SK-N-SH (cell line): ENCODE measurements around the gene EN1. TPM values are rescaled to one million over a fixed set of nuclear protein-coding genes. Genes with fewer than 3 reads are reported as not detected.

Source experiments
- CTCF ChIA-PET: fragments of 300-600, 350-600 bp; formaldehyde crosslinking; extraction: SDS; loops from one replicate; lab custom pipeline; 2021; lab: Yijun Ruan, JAX
- POLR2A ChIA-PET: fragments of 350-600 bp; sonication (Branson Sonifier 250); formaldehyde crosslinking; extraction: SDS; loops from one replicate; lab custom pipeline; 2020; ENCODE audit warnings: antibody characterized with exemption, inconsistent platforms; lab: Yijun Ruan, JAX
- DNase-seq: peaks from one replicate; pipeline ENCODE4 v3.0.0; 2012
- H2AFZ ChIP-seq: fragments of 200-600 bp; sonication (generic); 2 replicates; pipeline ENCODE4 v1.8.1; 2016; ENCODE audit warnings: antibody characterized with exemption, mild to moderate bottlenecking, low read depth
- H3F3A ChIP-seq: fragments of 200-600 bp; sonication (generic); replicated peaks from 2 replicates; pipeline ENCODE3; 2016; ENCODE audit warnings: antibody characterized with exemption, mild to moderate bottlenecking; ENCODE audit not compliant: insufficient read depth
- H3K27ac ChIP-seq, 2 experiments: fragments of 200-500 bp in 1 of 2; fragments of 200-600 bp in 1 of 2; sonication (Bioruptor generic) in 1 of 2; sonication (generic), shearing (Covaris generic) in 1 of 2; 2 replicates each; pipeline versions ENCODE4 v1.5.1 to v1.6.1; 2014 to 2016; ENCODE audit warnings: low read depth in 2 of 2, inconsistent platforms in 1 of 2, low read length in 1 of 2, mild to moderate bottlenecking in 1 of 2, mixed read lengths in 1 of 2
- H3K27me3 ChIP-seq: fragments of 200-600 bp; sonication (generic), shearing (Covaris generic); 2 replicates; pipeline ENCODE4 v1.6.1; 2016; ENCODE audit warnings: mixed run types; ENCODE audit not compliant: insufficient read depth
- H3K36me3 ChIP-seq, 2 experiments: fragments of 200-500 bp in 1 of 2; fragments of 200-600 bp in 1 of 2; sonication (Bioruptor generic) in 1 of 2; sonication (generic) in 1 of 2; replicated peaks in 1 of 2; 2 replicates each; pipeline versions ENCODE3 to v1.5.1; 2014 to 2016; ENCODE audit warnings: low read length in 1 of 2, mild to moderate bottlenecking in 1 of 2; ENCODE audit not compliant: insufficient read depth in 2 of 2, control insufficient read depth in 1 of 2
- H3K4me1 ChIP-seq, 2 experiments: fragments of 200-500 bp in 1 of 2; fragments of 200-600 bp in 1 of 2; sonication (Bioruptor generic) in 1 of 2; sonication (generic), shearing (Covaris generic) in 1 of 2; 2 replicates each; pipeline versions ENCODE4 v1.5.1 to v1.6.1; 2014 to 2016; ENCODE audit warnings: low read depth in 1 of 2, low read length in 1 of 2, mixed run types in 1 of 2; ENCODE audit not compliant: insufficient read depth in 2 of 2, control insufficient read depth in 1 of 2
- H3K4me2 ChIP-seq: fragments of 200-600 bp; sonication (generic), shearing (Covaris generic); 2 replicates; pipeline ENCODE4 v1.6.1; 2017; ENCODE audit warnings: mixed run types
- H3K4me3 ChIP-seq, 2 experiments: fragments of 200-500 bp in 1 of 2; fragments of 200-600 bp in 1 of 2; sonication (Bioruptor generic) in 1 of 2; sonication (generic), shearing (Covaris generic) in 1 of 2; 2 replicates each; pipeline versions ENCODE4 v1.5.1 to v1.8.1; 2014 to 2016; ENCODE audit warnings: low read depth in 2 of 2, inconsistent platforms in 1 of 2, low read length in 1 of 2, mild to moderate bottlenecking in 1 of 2, mixed read lengths in 1 of 2, moderate library complexity in 1 of 2
- H3K79me2 ChIP-seq: fragments of 200-600 bp; sonication (generic); 2 replicates; pipeline ENCODE4 v1.8.1; 2017; ENCODE audit warnings: mild to moderate bottlenecking; ENCODE audit not compliant: insufficient read depth
- H3K9ac ChIP-seq: fragments of 200-600 bp; sonication (generic); 2 replicates; pipeline ENCODE4 v1.6.1; 2017; ENCODE audit warnings: mixed run types
- H3K9me2 ChIP-seq: fragments of 200-600 bp; sonication (generic); 2 replicates; pipeline ENCODE4 v1.6.1; 2017; ENCODE audit warnings: mixed run types
- H3K9me3 ChIP-seq: fragments of 200-600 bp; sonication (generic); 2 replicates; pipeline ENCODE4 v1.6.1; 2017; ENCODE audit warnings: mixed run types, mild to moderate bottlenecking, moderate library complexity
- H4K20me1 ChIP-seq: fragments of 200-600 bp; sonication (generic); 2 replicates; pipeline ENCODE4 v1.6.1; 2017; ENCODE audit warnings: mild to moderate bottlenecking, mixed run types; ENCODE audit not compliant: insufficient read depth
- CHD2 ChIP-seq: fragments of 150-350 bp; IDR thresholded peaks from 2 replicates; pipeline ENCODE4 v1.6.1; 2018; ENCODE audit warnings: low read length; ENCODE audit not compliant: partially characterized antibody
- EP300 ChIP-seq, 2 experiments: IDR thresholded peaks; 2 replicates each; pipeline versions ENCODE4 v1.4.0 to v1.6.1; 2012; ENCODE audit warnings: borderline replicate concordance in 1 of 2, low read depth in 1 of 2, low read length in 1 of 2
- FOXJ3 ChIP-seq: sonication (generic); formaldehyde crosslinking; IDR thresholded peaks from 2 replicates; pipeline ENCODE4 v1.5.1; 2020; ENCODE audit warnings: mild to moderate bottlenecking, missing genetic modification reagents
- FOXM1 ChIP-seq: IDR thresholded peaks from 2 replicates; pipeline ENCODE4 v1.4.0; 2012; ENCODE audit warnings: low read depth, mild to moderate bottlenecking
- GABPA ChIP-seq: IDR thresholded peaks from 2 replicates; pipeline ENCODE4 v1.4.0; 2012; ENCODE audit warnings: low read depth, mild to moderate bottlenecking
- GATA2 ChIP-seq: sonication (generic); formaldehyde crosslinking; IDR thresholded peaks from 2 replicates; pipeline ENCODE4 v1.5.0; 2020; ENCODE audit warnings: mild to moderate bottlenecking, missing genetic modification reagents
- JUND ChIP-seq: IDR thresholded peaks from 2 replicates; pipeline ENCODE4 v1.4.0; 2012
- MAX ChIP-seq: IDR thresholded peaks from 2 replicates; pipeline ENCODE4 v1.4.0; 2012; ENCODE audit warnings: low read depth
- MEF2A ChIP-seq: IDR thresholded peaks from 2 replicates; pipeline ENCODE4 v1.4.0; 2012; ENCODE audit warnings: low read depth, borderline replicate concordance
- MXI1 ChIP-seq: IDR thresholded peaks from 2 replicates; pipeline ENCODE4 v1.6.1; 2012; ENCODE audit warnings: mild to moderate bottlenecking, low read depth, low read length, improper control_type of control experiment
- NFIC ChIP-seq: IDR thresholded peaks from 2 replicates; pipeline ENCODE4 v1.4.0; 2012; ENCODE audit warnings: borderline replicate concordance
- NRF1 ChIP-seq: IDR thresholded peaks from 2 replicates; pipeline ENCODE4 v1.6.1; 2012; ENCODE audit warnings: low read depth, mild to moderate bottlenecking, low read length
- RAD21 ChIP-seq: IDR thresholded peaks from 2 replicates; pipeline ENCODE4 v1.6.1; 2012; ENCODE audit warnings: mild to moderate bottlenecking, low read length
- REST ChIP-seq: IDR thresholded peaks from 2 replicates; pipeline ENCODE4 v1.6.1; 2012; ENCODE audit warnings: mild to moderate bottlenecking, low read depth, low read length, moderate library complexity
- RFX5 ChIP-seq: IDR thresholded peaks from 2 replicates; pipeline ENCODE4 v1.6.1; 2012; ENCODE audit warnings: mild to moderate bottlenecking, improper control_type of control experiment, low read length
- RXRA ChIP-seq: IDR thresholded peaks from 2 replicates; pipeline ENCODE4 v1.4.0; 2012; ENCODE audit warnings: low read depth, mild to moderate bottlenecking, borderline replicate concordance
- SMC3 ChIP-seq: IDR thresholded peaks from 2 replicates; pipeline ENCODE4 v1.6.1; 2012; ENCODE audit warnings: low read depth, low read length, improper control_type of control experiment
- TCF12 ChIP-seq: IDR thresholded peaks from 2 replicates; pipeline ENCODE4 v1.4.0; 2012
- TEAD4 ChIP-seq: IDR thresholded peaks from 2 replicates; pipeline ENCODE4 v1.4.0; 2012; ENCODE audit warnings: mild to moderate bottlenecking, borderline replicate concordance; ENCODE audit not compliant: insufficient read depth
- USF1 ChIP-seq: IDR thresholded peaks from 2 replicates; pipeline ENCODE4 v1.4.0; 2012; ENCODE audit warnings: low read depth, borderline replicate concordance
- USF2 ChIP-seq: fragments of 150-350 bp; IDR thresholded peaks from 2 replicates; pipeline ENCODE4 v1.6.1; 2017; ENCODE audit warnings: antibody characterized with exemption, low read length, low read depth, borderline replicate concordance
- YY1 ChIP-seq: IDR thresholded peaks from 2 replicates; pipeline ENCODE4 v1.4.0; 2012; ENCODE audit warnings: low read depth, mild to moderate bottlenecking
- WGBS: methylation state at CpG from one replicate; pipeline ENCODE4 v1.1.6; 2017; ENCODE audit warnings: low lambda C conversion rate; 5-methylcytosine and 5-hydroxymethylcytosine counted together
- polyA plus RNA-seq, 3 experiments: library from polyadenylated mRNA; depleted of rRNA; stranded (reverse); fragments of >200 nt; gene quantifications; 2 replicates each; pipeline ENCODE4 v1.2.3, GENCODE V29; 2012

Gene EN1
- polyA plus RNA-seq, 1 of the 3 experiments (the other 2 are of a cell fraction), result not detected

- ChIA-PET POLR2A (no interaction called here), CTCF (interaction anchor here (1.7 kb wide), 1 partner anchor 34 kb away, joined by 5 read pairs; no protein-coding TSS in a partner anchor)
- no peaks in the 10 kb centered on the region for H3K9me3 ChIP-seq
- no peak overlapping the region for H3K4me2 ChIP-seq
- no peak overlapping the region for H2AFZ ChIP-seq
- no peaks in the 10 kb centered on the region for H3K4me1 ChIP-seq
- no peak for TF ChIP-seq NRF1
- no peak for TF ChIP-seq USF1
- TF ChIP-seq JUND, result no peak
- no peak for TF ChIP-seq FOXM1
- no peak for TF ChIP-seq MEF2A
- no peak for TF ChIP-seq YY1
- no peak for TF ChIP-seq GABPA
- TF ChIP-seq RAD21, result no peak
- TF ChIP-seq EP300 (IDR thresholded peaks at IDR 0.05; ENCODE audit: borderline replicate concordance in 1 of 2, low read depth in 1 of 2, low read length in 1 of 2), result no peak
- TF ChIP-seq TEAD4, result no peak
- no peak overlapping the region for H3K4me3 ChIP-seq
- H3K9me2 ChIP-seq, result no peaks in the 10 kb centered on the region
- no peak for DNase-seq
- WGBS, result 30% methylated on average over 2 of the region's 5 CpGs
- H4K20me1 ChIP-seq, result no peaks in the 10 kb centered on the region
- no peaks in the 10 kb centered on the region for H3K36me3 ChIP-seq
- no peak overlapping the region for H3K9ac ChIP-seq
- no peak overlapping the region for H3K27ac ChIP-seq
- H3F3A ChIP-seq, result no peaks in the 10 kb centered on the region
- H3K27me3 ChIP-seq, result peaks cover 38% of the 10 kb centered on the region; the same call in 1 of the 2 replicates
- H3K79me2 ChIP-seq, result no peaks in the 10 kb centered on the region
These were observed 25.4 kb downstream of the EN1 start for GRCh38 chr2:118822015-118822414.

- Histone ChIP-seq H3K27me3 (peaks cover 19% of the 10 kb centered on the region; the same call in 1 of the 2 replicates), H3K4me2 (no peak overlapping the region), H3K9me2 (no peaks in the 10 kb centered on the region), H3F3A (no peaks in the 10 kb centered on the region), H3K4me3 (no peak overlapping the region), H3K9ac (no peak overlapping the region), H3K27ac (no peak overlapping the region), H3K9me3 (no peaks in the 10 kb centered on the region), H3K36me3 (no peaks in the 10 kb centered on the region), H3K4me1 (no peaks in the 10 kb centered on the region), H3K79me2 (no peaks in the 10 kb centered on the region), H4K20me1 (no peaks in the 10 kb centered on the region), H2AFZ (no peak overlapping the region)
- WGBS, result 2% methylated on average over 4 of the region's 4 CpGs
- POLR2A ChIA-PET, result no interaction called here
- DNase-seq, result no peak
- CTCF ChIA-PET, result no interaction called here
- TF ChIP-seq GATA2 (no peak), NFIC (no peak), USF1 (no peak), CHD2 (no peak), REST (no peak), SMC3 (no peak), GABPA (no peak), RXRA (no peak), FOXJ3 (CRISPR knock-in tag) (no peak), MAX (no peak), EP300 (IDR thresholded peaks at IDR 0.05; ENCODE audit: borderline replicate concordance in 1 of 2, low read depth in 1 of 2, low read length in 1 of 2) (no peak), NRF1 (no peak), USF2 (no peak), RFX5 (no peak), MXI1 (no peak), TCF12 (no peak)
These were observed 30.0 kb downstream of the EN1 start for GRCh38 chr2:118817469-118817868.
